NT2/D1 (cell line): ENCODE results near the gene ALOX5AP.

Experiments
- DNase-seq: peaks from one replicate; pipeline ENCODE4 v3.0.0-alpha.2; 2011; ENCODE audit warnings: low read depth, low spot score
- H3K27me3 ChIP-seq: 2 replicates; pipeline ENCODE4 v1.6.0; 2011; ENCODE audit warnings: mild to moderate bottlenecking; ENCODE audit not compliant: insufficient read length, insufficient read depth
- H3K36me3 ChIP-seq: 2 replicates; pipeline ENCODE4 v1.6.1; 2011; ENCODE audit warnings: mild to moderate bottlenecking, low read length, mixed read lengths; ENCODE audit not compliant: insufficient read depth, insufficient read length
- H3K4me1 ChIP-seq: 2 replicates; pipeline ENCODE4 v1.5.1; 2011; ENCODE audit not compliant: insufficient read depth, insufficient read length
- H3K4me3 ChIP-seq: 2 replicates; pipeline ENCODE4 v1.5.1; 2011; ENCODE audit warnings: low read depth; ENCODE audit not compliant: insufficient read length
- H3K9ac ChIP-seq: 2 replicates; pipeline ENCODE4 v1.6.0; 2011; ENCODE audit warnings: low read depth; ENCODE audit not compliant: insufficient read length
- H3K9me3 ChIP-seq: 2 replicates; pipeline ENCODE4 v1.5.1; 2011; ENCODE audit warnings: mild to moderate bottlenecking, low read length; ENCODE audit not compliant: insufficient read depth
- SUZ12 ChIP-seq: IDR thresholded peaks from 2 replicates; pipeline ENCODE4 v1.6.1; 2011; ENCODE audit not compliant: insufficient read length, insufficient read depth; ENCODE audit errors: extremely low read depth
- YY1 ChIP-seq: IDR thresholded peaks from 2 replicates; pipeline ENCODE4 v1.6.1; 2011; ENCODE audit not compliant: insufficient read length, insufficient read depth
- ZNF274 ChIP-seq: IDR thresholded peaks from 2 replicates; pipeline ENCODE4 v1.6.1; 2011; ENCODE audit warnings: mild to moderate bottlenecking, low read depth, low read length

ALOX5AP gene

GRCh38 chr13:30735025-30735871 lies at the start of gene ALOX5AP:
Gene ALOX5AP (plus strand): TSS chr13:30735543. CDS start chr13:30735606, 63 bp downstream.
- no peak for DNase-seq
- Histone ChIP-seq H3K4me3 (no peak within 1 kb of the TSS), H3K4me1 (no peaks in the 10 kb centered on the region), H3K9ac (no peak within 1 kb of the TSS), H3K36me3 (no peaks in the 10 kb centered on the region), H3K9me3 (no peaks in the 10 kb centered on the region), H3K27me3 (no peaks in the 10 kb centered on the region)
- TF ChIP-seq YY1 (no peak), ZNF274 (no peak), SUZ12 (no peak)

GRCh38 chr13:30685987-30686386 lies 49.4 kb upstream of the ALOX5AP start:
- Histone ChIP-seq H3K4me1 (no peaks in the 10 kb centered on the region), H3K27me3 (no peaks in the 10 kb centered on the region), H3K36me3 (no peaks in the 10 kb centered on the region), H3K9me3 (no peaks in the 10 kb centered on the region), H3K4me3 (no peak overlapping the region), H3K9ac (no peak overlapping the region)
- TF ChIP-seq SUZ12 (no peak), YY1 (no peak), ZNF274 (no peak)
- no peak for DNase-seq

- H3K27me3 ChIP-seq, result no peaks in the 10 kb centered on the region
- H3K4me3 ChIP-seq, result no peak overlapping the region
- no peak for DNase-seq
- TF ChIP-seq YY1 (no peak), ZNF274 (no peak), SUZ12 (no peak)
- no peaks in the 10 kb centered on the region for H3K4me1 ChIP-seq
- H3K36me3 ChIP-seq, result no peaks in the 10 kb centered on the region
- no peak overlapping the region for H3K9ac ChIP-seq
- H3K9me3 ChIP-seq, result no peaks in the 10 kb centered on the region
Measured at GRCh38 chr13:30687601-30688000, 47.7 kb upstream of the ALOX5AP start.

GRCh38 chr13:30689752-30690151 lies 45.6 kb upstream of the ALOX5AP start:
- Histone ChIP-seq H3K4me1 (no peaks in the 10 kb centered on the region), H3K27me3 (no peaks in the 10 kb centered on the region), H3K9me3 (no peaks in the 10 kb centered on the region), H3K4me3 (no peak overlapping the region), H3K9ac (no peak overlapping the region), H3K36me3 (no peaks in the 10 kb centered on the region)
- no peak for DNase-seq
- TF ChIP-seq ZNF274 (no peak), YY1 (no peak), SUZ12 (no peak)

GRCh38 chr13:30690282-30691188 lies 44.8 kb upstream of the ALOX5AP start:
- Histone ChIP-seq H3K9ac (no peak overlapping the region), H3K4me3 (no peak overlapping the region), H3K9me3 (no peaks in the 10 kb centered on the region), H3K4me1 (no peaks in the 10 kb centered on the region), H3K36me3 (no peaks in the 10 kb centered on the region), H3K27me3 (no peaks in the 10 kb centered on the region)
- no peak for DNase-seq
- TF ChIP-seq YY1 (no peak), SUZ12 (no peak)

GRCh38 chr13:30692113-30692512 lies 43.2 kb upstream of the ALOX5AP start:
- no peaks in the 10 kb centered on the region for H3K27me3 ChIP-seq
- TF ChIP-seq SUZ12 (no peak), YY1 (no peak), ZNF274 (no peak)
- DNase-seq, result no peak
- H3K9me3 ChIP-seq, result no peaks in the 10 kb centered on the region
- no peaks in the 10 kb centered on the region for H3K36me3 ChIP-seq
- H3K4me1 ChIP-seq, result no peaks in the 10 kb centered on the region
- no peak overlapping the region for H3K9ac ChIP-seq
- no peak overlapping the region for H3K4me3 ChIP-seq
